Sigmoid colon (tissue), 7 donors: ENCODE measurements around the gene POLR3K. TPM values are rescaled to one million over a fixed set of nuclear protein-coding genes. Genes with fewer than 3 reads are reported as not detected.

Experiments
- DNase-seq: peaks from one replicate; pipeline ENCODE4 v3.0.0-alpha.2; 2019
- H3K27ac ChIP-seq, 4 donors: fragments of 200-600 bp; sonication (generic); one replicate each; pipeline ENCODE4 v1.5.1; 2016 to 2019; ENCODE audit warnings: mild to moderate bottlenecking in 1 of 4
- H3K27me3 ChIP-seq, 3 donors: fragments of 200-600 bp; sonication (generic); one replicate each; pipeline ENCODE4 v1.5.1; 2019; ENCODE audit warnings: mild to moderate bottlenecking in 1 of 3
- H3K36me3 ChIP-seq, 4 donors: fragments of 200-600 bp; sonication (generic); one replicate each; pipeline ENCODE4 v1.5.1; 2016 to 2019
- H3K4me1 ChIP-seq, 4 donors: fragments of 200-600 bp; sonication (generic); one replicate each; pipeline ENCODE4 v1.5.1; 2017 to 2019
- H3K4me3 ChIP-seq, 4 donors: fragments of 200-600 bp; sonication (generic); one replicate each; pipeline ENCODE4 v1.5.1; 2017 to 2019; ENCODE audit warnings: mild to moderate bottlenecking in 2 of 4, moderate library complexity in 1 of 4
- H3K9me3 ChIP-seq, 4 donors: fragments of 200-600 bp in 3 of 4; sonication (generic) in 3 of 4; one replicate each; pipeline versions ENCODE4 v1.5.1 to v1.6.1; 2013 to 2019
- CTCF ChIP-seq, 4 experiments: fragments of 450-650 bp in 3 of 4; fragments of 200-600 bp in 1 of 4; IDR thresholded peaks; one replicate each; pipeline ENCODE4 v1.5.1; 2016 to 2019; ENCODE audit warnings: antibody characterized with exemption in 4 of 4, mild to moderate bottlenecking in 3 of 4, moderate library complexity in 2 of 4
- EP300 ChIP-seq, 4 donors: sonication (generic); formaldehyde crosslinking; IDR thresholded peaks; one replicate each; pipeline ENCODE4 v1.6.1; 2017; ENCODE audit warnings: antibody characterized with exemption in 4 of 4
- POLR2A ChIP-seq, 2 donors: fragments of 450-650 bp; IDR thresholded peaks; one replicate each; pipeline ENCODE4 v1.6.1; 2016; ENCODE audit warnings: antibody characterized with exemption in 2 of 2, mild to moderate bottlenecking in 2 of 2, moderate library complexity in 2 of 2
- POLR2AphosphoS5 ChIP-seq, 4 donors: sonication (generic); formaldehyde crosslinking; IDR thresholded peaks; one replicate each; pipeline ENCODE4 v1.6.1; 2017; ENCODE audit warnings: antibody characterized with exemption in 4 of 4
- WGBS, 2 donors: extraction: QIAGEN DNeasy Blood & Tissue Kit; methylation state at CpG; one replicate each; pipeline ENCODE4 v1.1.7; 2013; 5-methylcytosine and 5-hydroxymethylcytosine counted together
- intact Hi-C: fragments of 100-400 bp; cut with DNase I; formaldehyde crosslinking; loops from one replicate; pipeline ENCODE4 v1.15.1; 2023
- polyA plus RNA-seq, 3 donors: library from polyadenylated mRNA; stranded (reverse); fragments of 200-250 nt; gene quantifications; one replicate each; pipeline ENCODE4 v1.2.3, GENCODE V29; 2013
- total RNA-seq, 4 donors: library from RNA; depleted of rRNA; stranded (reverse); fragments of >200 nt; gene quantifications; one replicate each; pipeline ENCODE4 v1.1.0, GENCODE V29; 2016
- donor health status: healthy with polysubstance abuse.
- donor health status: Bipolar disorder and iron deficiency.
- donor health status: healthy.

Gene POLR3K
- total and polyA plus RNA-seq, 7 donors = 1.7 to 22.1 (median 6.4) TPM

GRCh38 chr16:97822-98221 is 44.4 kb upstream of the POLR3K start:
- Histone ChIP-seq H3K27me3 (no peaks in the 10 kb centered on the region), H3K27ac (no peak overlapping the region), H3K4me1 (peaks cover 0 to 17% (median 10%) of the 10 kb centered on the region in 4 donors), H3K36me3 (peaks cover 0 to 19% (median 6%) of the 10 kb centered on the region in 4 donors), H3K4me3 (no peak overlapping the region), H3K9me3 (no peaks in the 10 kb centered on the region)
- no peak for TF ChIP-seq EP300 (IDR thresholded peaks at IDR 0.05)
- no peak for TF ChIP-seq CTCF (IDR thresholded peaks at IDR 0.05)
- no peak for TF ChIP-seq POLR2A (IDR thresholded peaks at IDR 0.05)
- no peak for TF ChIP-seq POLR2AphosphoS5 (IDR thresholded peaks at IDR 0.05)
- intact Hi-C loops = loop anchor here (1.0 kb wide), 1 partner anchor 33 kb away; no protein-coding TSS in a partner anchor
- DNase-seq = no peak
- WGBS, 2 donors = 90 to 96% methylated on average over 8 of the region's 8 CpGs

GRCh38 chr16:96935-97381 is 43.5 kb upstream of the POLR3K start:
- Histone ChIP-seq H3K27me3 (no peaks in the 10 kb centered on the region), H3K4me3 (no peak overlapping the region), H3K27ac (no peak overlapping the region), H3K36me3 (peaks cover 0 to 23% (median 6%) of the 10 kb centered on the region in 4 donors), H3K4me1 (peaks cover 0 to 19% (median 12%) of the 10 kb centered on the region in 4 donors), H3K9me3 (no peaks in the 10 kb centered on the region)
- intact Hi-C loops = loop anchor here (1.0 kb wide), 1 partner anchor 32 kb away; no protein-coding TSS in a partner anchor
- peak; percentile 95 for DNase-seq
- 10 to 12% methylated on average over 11 of the region's 11 CpGs for WGBS, 2 donors
- peak in 3 of 4 donors; percentile 16 to 63 (median 52) for TF ChIP-seq POLR2AphosphoS5 (IDR thresholded peaks at IDR 0.05)
- TF ChIP-seq EP300 (IDR thresholded peaks at IDR 0.05) = no peak
- peak; percentile 97 to 99 (median 98) for TF ChIP-seq CTCF (IDR thresholded peaks at IDR 0.05)

GRCh38 chr16:94918-95265 is 41.5 kb upstream of the POLR3K start:
- H3K4me1 ChIP-seq = peaks cover 0 to 17% (median 12%) of the 10 kb centered on the region in 4 donors
- TF ChIP-seq POLR2AphosphoS5 (IDR thresholded peaks at IDR 0.05) (no peak), EP300 (IDR thresholded peaks at IDR 0.05) (no peak), CTCF (IDR thresholded peaks at IDR 0.05) (no peak), POLR2A (IDR thresholded peaks at IDR 0.05) (no peak)
- H3K27ac ChIP-seq = no peak overlapping the region
- WGBS, 2 donors = 93 to 98% methylated on average over 5 of the region's 5 CpGs
- intact Hi-C loops = no loop called here
- peaks cover 0 to 26% (median 8%) of the 10 kb centered on the region in 4 donors for H3K36me3 ChIP-seq
- no peak for DNase-seq
- H3K4me3 ChIP-seq = no peak overlapping the region
- H3K9me3 ChIP-seq = no peaks in the 10 kb centered on the region
- no peaks in the 10 kb centered on the region for H3K27me3 ChIP-seq

- TF ChIP-seq CTCF (IDR thresholded peaks at IDR 0.05) (no peak), POLR2AphosphoS5 (IDR thresholded peaks at IDR 0.05) (no peak), EP300 (IDR thresholded peaks at IDR 0.05) (no peak), POLR2A (IDR thresholded peaks at IDR 0.05) (no peak)
- peak overlapping the region in 1 of 4 donors; percentile 22 for H3K27ac ChIP-seq
These were observed 39.3 kb upstream of the POLR3K start for GRCh38 chr16:92431-93339.

More at GRCh38 chr16:92431-93339, 39.3 kb upstream of the POLR3K start:
- Histone ChIP-seq H3K27me3 (no peaks in the 10 kb centered on the region), H3K4me3 (no peak overlapping the region), H3K9me3 (no peaks in the 10 kb centered on the region), H3K36me3 (peaks cover 4 to 39% (median 12%) of the 10 kb centered on the region in 4 donors), H3K4me1 (peaks cover 0 to 17% (median 12%) of the 10 kb centered on the region in 4 donors)
- DNase-seq = no peak
- WGBS, 2 donors = 91% methylated on average over 15 of the region's 15 CpGs
- intact Hi-C loops = no loop called here
